Dedifferentiated amniotic fluid mesenchymal stem cell (primary cell): ENCODE data around the gene PNLIPRP3.

Experiments
- DNase-seq: peaks from one replicate; pipeline ENCODE4 v3.0.0-alpha.2; 2016; ENCODE audit errors: extremely low spot score

Gene PNLIPRP3

GRCh38 chr10:116510565-116510964 lies 82.9 kb downstream of the PNLIPRP3 start:
- DNase-seq: no peak

GRCh38 chr10:116511365-116511764 lies 83.7 kb downstream of the PNLIPRP3 start:
- no peak for DNase-seq

- peak; percentile 56 for DNase-seq
These were observed 94.0 kb downstream of the PNLIPRP3 start for GRCh38 chr10:116521424-116522290.

GRCh38 chr10:116522803-116523381 lies 95.2 kb downstream of the PNLIPRP3 start:
- no peak for DNase-seq

- DNase-seq: no peak
These were observed 97.1 kb downstream of the PNLIPRP3 start for GRCh38 chr10:116524736-116525135.

- DNase-seq: no peak
These were observed 98.6 kb downstream of the PNLIPRP3 start for GRCh38 chr10:116526219-116526618.
